GM12878 (cell line): ENCODE data around the gene TIMM10B. TPM values are rescaled to one million over a fixed set of nuclear protein-coding genes. Genes with fewer than 3 reads are reported as not detected.

Experiments
- ATAC-seq: fragments of 200-7000 bp; cut with Tn5 transposase; 3 replicates; pipeline ENCODE4 v1.9.1; 2020; ENCODE audit warnings: mild to moderate bottlenecking, moderate library complexity
- BruUV-seq: library from RNA; stranded (reverse); fragments of 400-500 nt; replicated peaks from 2 replicates; lab custom pipeline; 2021; lab: Mats Ljungman, UMichigan
- CTCF ChIA-PET: fragments of 300-600 bp; sonication (Branson Sonifier 250); formaldehyde crosslinking; extraction: SDS; loops from one replicate; lab custom pipeline; 2021; ENCODE audit warnings: inconsistent platforms; lab: Yijun Ruan, JAX
- POLR2A ChIA-PET: fragments of 350-600 bp; formaldehyde crosslinking; extraction: SDS; loops from one replicate; lab custom pipeline; 2021; ENCODE audit warnings: inconsistent platforms; lab: Charles Lee
- RAD21 ChIA-PET: fragments of 300-600 bp; sonication (Branson Sonifier 250); formaldehyde crosslinking; loops from one replicate; lab custom pipeline; 2023; ENCODE audit warnings: antibody characterized with exemption; ENCODE audit not compliant: unreplicated experiment; lab: Charles Lee
- SMC1A ChIA-PET: fragments of 300-600 bp; sonication (Branson Sonifier 250); formaldehyde crosslinking; loops from one replicate; lab custom pipeline; 2023; ENCODE audit not compliant: unreplicated experiment, uncharacterized antibody; lab: Charles Lee
- DNase-seq: peaks from one replicate; pipeline ENCODE4 v3.0.0-alpha.2; 2011; ENCODE audit warnings: low read depth, low spot score
- FAIRE-seq: peaks from 3 replicates; lab custom pipeline; 2011; peaks lifted over from hg19 to GRCh38; lab: Jason Lieb, UNC
- H2AFZ ChIP-seq: 2 replicates; pipeline ENCODE4 v1.6.0; 2011; ENCODE audit warnings: low read depth, low read length, control low read depth; ENCODE audit not compliant: control insufficient read depth
- H3K27ac ChIP-seq: 2 replicates; pipeline ENCODE4 v1.5.1; 2011; ENCODE audit warnings: control low read depth; ENCODE audit not compliant: control insufficient read depth, insufficient read depth
- H3K27me3 ChIP-seq, 2 experiments: replicated peaks in 1 of 2; 2 replicates each; pipeline versions ENCODE4 v1.6.0 to v1.6.1; 2011; ENCODE audit warnings: low read length in 1 of 2; ENCODE audit not compliant: control insufficient read depth in 2 of 2, insufficient read depth in 2 of 2
- H3K36me3 ChIP-seq, 2 experiments: 2 replicates each; pipeline ENCODE4 v1.5.1; 2011; ENCODE audit warnings: low read length in 1 of 2; ENCODE audit not compliant: control insufficient read depth in 2 of 2, insufficient read depth in 2 of 2
- H3K4me1 ChIP-seq: 2 replicates; pipeline ENCODE4 v1.6.1; 2011; ENCODE audit warnings: mild to moderate bottlenecking, low read length, moderate library complexity, mixed read lengths; ENCODE audit not compliant: control insufficient read depth, insufficient read depth
- H3K4me2 ChIP-seq: 2 replicates; pipeline ENCODE4 v1.6.0; 2011; ENCODE audit warnings: control low read depth; ENCODE audit not compliant: control insufficient read depth, insufficient read depth
- H3K4me3 ChIP-seq: fragments of 200-600 bp; sonication (generic); 2 replicates; pipeline ENCODE4 v1.5.1; 2016
- H3K79me2 ChIP-seq: 2 replicates; pipeline ENCODE4 v1.6.0; 2011; ENCODE audit warnings: low read length; ENCODE audit not compliant: control insufficient read depth, insufficient read depth
- H3K9ac ChIP-seq: 2 replicates; pipeline ENCODE4 v1.8.0; 2011; ENCODE audit warnings: low read length, control low read depth, mixed read lengths; ENCODE audit not compliant: control insufficient read depth, insufficient read depth
- H3K9me3 ChIP-seq: replicated peaks from 3 replicates; pipeline ENCODE4 v1.5.1; 2011; ENCODE audit warnings: mild to moderate bottlenecking, low read length; ENCODE audit not compliant: control insufficient read depth, insufficient read depth
- H4K20me1 ChIP-seq: 2 replicates; pipeline ENCODE4 v1.6.0; 2011; ENCODE audit not compliant: control insufficient read depth, insufficient read depth
- HSF1 ChIP-seq: fragments of 150-350 bp; IDR thresholded peaks from 2 replicates; pipeline ENCODE4 v1.6.1; 2014; ENCODE audit warnings: mild to moderate bottlenecking, low read depth, low read length
- IKZF1 ChIP-seq: fragments of 450-650 bp; conservative IDR thresholded peaks from 2 replicates; pipeline ENCODE4 v1.6.1; 2017; ENCODE audit warnings: antibody characterized with exemption, mild to moderate bottlenecking
- MTA2 ChIP-seq: fragments of 450-650 bp; IDR thresholded peaks from 2 replicates; pipeline ENCODE4 v1.6.1; 2016; ENCODE audit warnings: low read depth, mild to moderate bottlenecking, moderate library complexity
- PAX8 ChIP-seq: fragments of 450-650 bp; IDR thresholded peaks from 2 replicates; pipeline ENCODE4 v1.6.1; 2017; ENCODE audit warnings: mild to moderate bottlenecking, moderate library complexity
- SIN3A ChIP-seq: IDR thresholded peaks from 2 replicates; pipeline ENCODE4 v1.6.1; 2012; ENCODE audit warnings: low read depth, low read length, improper control_type of control experiment
- WGBS: methylation state at CpG from one replicate; pipeline ENCODE4 v1.1.6; 2016; ENCODE audit warnings: low lambda C conversion rate; ENCODE audit not compliant: insufficient replicate concordance, insufficient coverage; ENCODE audit errors: missing lambda C conversion rate; 5-methylcytosine and 5-hydroxymethylcytosine counted together
- in situ Hi-C: fragments of 300-500 bp; cut with MboI; formaldehyde crosslinking; loops from 9 replicates; pipeline ENCODE4 v1.14.3; 2018; ENCODE audit warnings: mixed read lengths
- intact Hi-C: fragments of 100-400 bp; cut with micrococcal nuclease; formaldehyde crosslinking; loops from one replicate; pipeline ENCODE4 v1.14.2; 2022; ENCODE audit not compliant: unreplicated experiment
- polyA plus RNA-seq, 11 experiments: library from polyadenylated mRNA; depleted of rRNA in 4 of 11; unstranded in 6 of 11; stranded (reverse) in 5 of 11; fragments of >200 nt; fragmentation: Nextera tagmentation in 4 of 11; fragmentation: Illumina TruSeq in 1 of 11; extraction: Ambion mirVana in 4 of 11; extraction: Trizol in 1 of 11; gene quantifications; 1 replicate in 1 of 11; 2 replicates in 10 of 11; pipeline versions ENCODE4 v1.2.1 to v1.2.3, GENCODE V29; 2011 to 2016; ENCODE audit warnings: inconsistent platforms in 2 of 11, missing spikeins in 2 of 11, low read depth in 1 of 11
- total RNA-seq, 4 experiments: library from RNA; depleted of rRNA in 3 of 4; stranded (reverse); fragments of >200 nt in 3 of 4; fragmentation: Illumina TruSeq in 1 of 4; extraction: Trizol in 1 of 4; gene quantifications; 2 replicates each; pipeline versions ENCODE4 v1.2.1 to v1.2.3, GENCODE V29; 2013 to 2021

TIMM10B gene
- total and polyA plus RNA-seq, 10 of the 15 experiments (the other 5 are each of a cell fraction or from before 2014, with no cell fraction given): 30.3 to 126 (median 53.1) TPM

GRCh38 chr11:6498544-6498943, 17.2 kb downstream of the TIMM10B start:
- ChIA-PET POLR2A (interaction anchor here (0.5 to 2.0 kb wide), 3 partner anchors 8 to 38 kb away, joined by 4 to 9 read pairs (median 5); partner anchors contain the start of genes ARFIP2 and TIMM10B), SMC1A (interaction anchor here (1.6 kb wide), 1 partner anchor 119 kb away, joined by 4 read pairs; no protein-coding TSS in a partner anchor), CTCF (interaction anchor here (0.8 to 4.7 kb wide), 4 partner anchors 9 to 119 kb away, joined by 3 to 20 read pairs (median 6); no protein-coding TSS in a partner anchor), RAD21 (interaction anchor here (1.3 to 2.4 kb wide), 2 partner anchors 17 to 119 kb away, joined by 4 to 10 read pairs; partner anchors contain the start of genes ARFIP2 and TIMM10B)
- ATAC-seq (no peak), DNase-seq (no peak), FAIRE-seq (no peak)
- intact Hi-C loops (no loop called here), in situ Hi-C loops (no loop called here)
- no peak for TF ChIP-seq MTA2
- TF ChIP-seq HSF1: no peak
- TF ChIP-seq IKZF1: no peak
- no peak for TF ChIP-seq SIN3A
- TF ChIP-seq PAX8: no peak
- Histone ChIP-seq H3K9me3 (no peaks in the 10 kb centered on the region), H3K9ac (no peak overlapping the region), H3K27me3 (no peaks in the 10 kb centered on the region), H3K4me2 (no peak overlapping the region), H3K36me3 (peaks cover 0 to 17% of the 10 kb centered on the region in 2 experiments; a peak in 2 of 4 replicates), H3K27ac (no peak overlapping the region), H4K20me1 (no peaks in the 10 kb centered on the region), H3K4me3 (no peak overlapping the region), H3K4me1 (no peaks in the 10 kb centered on the region), H3K79me2 (no peaks in the 10 kb centered on the region), H2AFZ (no peak overlapping the region)
- WGBS: 98% methylated on average over 5 of the region's 5 CpGs
- BruUV-seq: no TSS peak
